ENCODE results near the gene SLC25A19. TPM values are rescaled to one million over a fixed set of nuclear protein-coding genes. Genes with fewer than 3 reads are reported as not detected.

The SLC25A19 gene
- total RNA-seq (2022): 29.8 and 33.6 TPM in 2 replicates
- Bru-seq, nascent RNA: percentile 56 among the genes with signal in this experiment
- percentile 63 among the genes with signal in this experiment for BruChase-seq, experiment 1, labeled RNA remaining after a 2-hour chase
- BruChase-seq, experiment 2, labeled RNA remaining after a 6-hour chase: percentile 58 among the genes with signal in this experiment
- long read RNA-seq, transcript SLC25A19-204 (8 exons, 1,587 nt): minor isoform, 9 of 65 reads
- long read RNA-seq, transcript SLC25A19-205 (7 exons, 1,496 nt): major isoform, 18 of 65 reads
- long read RNA-seq, transcript SLC25A19-210 (8 exons, 1,554 nt): minor isoform, 16 of 65 reads
- long read RNA-seq, partial matches to known transcripts: 1 of 65 reads
- long read RNA-seq, other reads (novel, unspliced or antisense): 17 of 65 reads

- H3K4me1 ChIP-seq: peaks cover under 1% of the 10 kb centered on the region; the same call in 1 of the 2 replicates
- intact Hi-C loops (cut with micrococcal nuclease; ENCODE audit: unreplicated experiment): loop anchor here (1.0 to 2.0 kb wide), 7 partner anchors 18 to 167 kb away; partner anchors contain the start of genes GGA3, GRB2, MIF4GD and MRPS7
- H3K4me3 ChIP-seq (ENCODE audit: low read depth, low read length): peak within 1 kb of the TSS; percentile 69
- peak; percentile 99 for DNase-seq
- H3K36me3 ChIP-seq (ENCODE audit: control insufficient read depth, insufficient read depth, low read length): peaks cover 4% of the 10 kb centered on the region; the same call in 1 of the 2 replicates
- no TSS peak for BruUV-seq (replicated peaks)
- ChIA-PET CTCF (interaction anchor here (0.6 to 3.3 kb wide), 25 partner anchors 11 to 236 kb away, joined by 3 to 91 read pairs (median 5); partner anchors contain the start of genes GGA3, GRB2, LLGL2 and MIF4GD), POLR2A (interaction anchor here (0.5 to 2.0 kb wide), 19 partner anchors 11 to 491 kb away, joined by 3 to 44 read pairs (median 7); partner anchors contain the start of genes FDXR, GGA3, GRB2 and MIF4GD)
- peak; percentile 45 to 74 for TF ChIP-seq CTCF (IDR thresholded peaks at IDR 0.05; ENCODE audit: insufficient read depth in 1 of 2, low read depth in 1 of 2, low read length in 1 of 2, severe bottlenecking in 1 of 2, unreplicated experiment in 1 of 2)
- peaks cover 7% of the 10 kb centered on the region for H3K4me1 Mint-ChIP-seq (ENCODE audit: low read depth, unreplicated experiment)
- H3K9me3 Mint-ChIP-seq (ENCODE audit: unreplicated experiment): no peaks in the 10 kb centered on the region
- H3K36me3 Mint-ChIP-seq (ENCODE audit: insufficient read depth, unreplicated experiment): peaks cover 11% of the 10 kb centered on the region
- peak within 1 kb of the TSS; percentile 97 for H3K4me3 Mint-ChIP-seq (ENCODE audit: unreplicated experiment)
- peak within 1 kb of the TSS; percentile 96 for H3K27ac Mint-ChIP-seq (ENCODE audit: unreplicated experiment)
- H3K27me3 Mint-ChIP-seq (ENCODE audit: insufficient read depth, unreplicated experiment): no peaks in the 10 kb centered on the region
- no peaks in the 10 kb centered on the region for H3K27me3 ChIP-seq (replicated peaks; ENCODE audit: control insufficient read depth, insufficient read depth, low read length)
- H3K9me3 ChIP-seq: no peaks in the 10 kb centered on the region
Observed at GRCh38 chr17:75289115-75289831, at the start of gene SLC25A19. TSS of gene SLC25A19 (minus strand) at chr17:75289433. CDS start at chr17:75286764, 2,669 bp downstream.

DNA sequence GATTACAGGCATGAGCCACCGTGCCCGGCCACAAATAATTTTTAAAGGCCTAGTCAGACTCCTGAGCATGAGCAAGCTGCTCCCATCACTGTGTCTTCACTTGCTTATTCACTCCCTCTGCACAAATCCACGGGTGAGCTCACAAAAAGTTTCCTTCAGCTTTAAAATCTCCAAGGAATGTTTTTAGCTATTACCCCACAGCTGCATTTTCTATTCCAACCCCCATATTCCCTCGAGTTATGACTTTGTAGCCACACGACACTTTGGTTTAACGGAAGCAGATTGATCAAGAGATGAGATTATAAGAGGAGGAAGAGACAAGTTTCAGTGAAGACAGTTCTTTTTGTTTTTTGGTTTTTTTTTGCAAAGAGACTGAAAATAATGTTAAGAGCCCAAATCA is 49.1 kb upstream of the SLC25A19 start:
- Mint-ChIP-seq H3K4me3 (ENCODE audit: unreplicated experiment) (no peak overlapping the region), H3K36me3 (ENCODE audit: insufficient read depth, unreplicated experiment) (peaks cover 12% of the 10 kb centered on the region), H3K4me1 (ENCODE audit: low read depth, unreplicated experiment) (peaks cover 9% of the 10 kb centered on the region), H3K27ac (ENCODE audit: unreplicated experiment) (no peak overlapping the region), H3K9me3 (ENCODE audit: unreplicated experiment) (no peaks in the 10 kb centered on the region), H3K27me3 (ENCODE audit: insufficient read depth, unreplicated experiment) (no peaks in the 10 kb centered on the region)
- H3K9me3 ChIP-seq: no peaks in the 10 kb centered on the region
- TF ChIP-seq CTCF (IDR thresholded peaks at IDR 0.05; ENCODE audit: insufficient read depth in 1 of 2, low read depth in 1 of 2, low read length in 1 of 2, severe bottlenecking in 1 of 2, unreplicated experiment in 1 of 2): no peak
- CTCF ChIA-PET: no interaction called here
- H3K36me3 ChIP-seq (ENCODE audit: control insufficient read depth, insufficient read depth, low read length): no peaks in the 10 kb centered on the region
- BruUV-seq (replicated peaks): no TSS peak
- H3K4me3 ChIP-seq (ENCODE audit: low read depth, low read length): no peak overlapping the region
- no peaks in the 10 kb centered on the region for H3K4me1 ChIP-seq
- POLR2A ChIA-PET: no interaction called here
- DNase-seq: no peak
- H3K27me3 ChIP-seq (replicated peaks; ENCODE audit: control insufficient read depth, insufficient read depth, low read length): no peaks in the 10 kb centered on the region
- intact Hi-C loops (cut with micrococcal nuclease; ENCODE audit: unreplicated experiment): no loop called here

GRCh38 chr17:75335315-75335714 is 46.1 kb upstream of the SLC25A19 start:
- no peaks in the 10 kb centered on the region for H3K27me3 ChIP-seq (replicated peaks; ENCODE audit: control insufficient read depth, insufficient read depth, low read length)
- no TSS peak for BruUV-seq (replicated peaks)
- Mint-ChIP-seq H3K36me3 (ENCODE audit: insufficient read depth, unreplicated experiment) (peaks cover 16% of the 10 kb centered on the region), H3K27me3 (ENCODE audit: insufficient read depth, unreplicated experiment) (no peaks in the 10 kb centered on the region), H3K27ac (ENCODE audit: unreplicated experiment) (no peak overlapping the region), H3K4me3 (ENCODE audit: unreplicated experiment) (no peak overlapping the region), H3K9me3 (ENCODE audit: unreplicated experiment) (no peaks in the 10 kb centered on the region), H3K4me1 (ENCODE audit: low read depth, unreplicated experiment) (peaks cover 9% of the 10 kb centered on the region)
- no peaks in the 10 kb centered on the region for H3K9me3 ChIP-seq
- H3K4me3 ChIP-seq (ENCODE audit: low read depth, low read length): no peak overlapping the region
- TF ChIP-seq CTCF (IDR thresholded peaks at IDR 0.05; ENCODE audit: insufficient read depth in 1 of 2, low read depth in 1 of 2, low read length in 1 of 2, severe bottlenecking in 1 of 2, unreplicated experiment in 1 of 2): no peak
- no peak for DNase-seq
- ChIA-PET CTCF (interaction anchor here (0.5 kb wide), 1 partner anchor 135 kb away, joined by 7 read pairs; no protein-coding TSS in a partner anchor), POLR2A (no interaction called here)
- no peaks in the 10 kb centered on the region for H3K4me1 ChIP-seq
- no peaks in the 10 kb centered on the region; the same call in 1 of the 2 replicates for H3K36me3 ChIP-seq (ENCODE audit: control insufficient read depth, insufficient read depth, low read length)
- intact Hi-C loops (cut with micrococcal nuclease; ENCODE audit: unreplicated experiment): no loop called here
